Stimulated activated CD4-positive, alpha-beta T cell treated with anti-CD3 and anti-CD28 coated beads, TNF-alpha, amount 100 ng/mL, for 48 hours (primary cell): ENCODE data around the gene DICER1.
A peak's percentile ranks its signal among the peaks of the same experiment; 100 is the strongest.

ENCODE experiments used
- DNase-seq, 3 donors: peaks; one replicate each; pipeline ENCODE4 v3.0.0-alpha.2; 2020; ENCODE audit warnings: low read depth in 3 of 3

Gene DICER1

DNA sequence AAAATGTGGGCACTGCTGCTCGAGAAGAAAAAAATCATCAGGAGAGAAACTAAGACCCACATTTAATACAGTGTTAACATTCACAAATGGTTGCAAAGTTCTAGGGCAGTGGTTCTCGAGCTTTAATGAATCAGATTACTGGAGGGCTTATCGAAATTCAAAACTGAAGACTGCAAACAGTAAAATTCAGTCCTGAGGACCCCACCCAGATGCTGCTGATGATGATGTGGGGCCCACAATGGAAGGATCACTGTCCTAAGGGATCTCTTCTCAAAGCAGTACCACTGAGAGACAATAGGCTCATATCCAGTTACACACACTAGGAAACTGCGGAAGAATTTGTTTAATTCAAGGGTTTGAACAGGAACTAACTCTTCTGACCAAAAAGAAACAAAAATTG is 31.4 kb downstream of the DICER1 start:
- no peak for DNase-seq

DNA sequence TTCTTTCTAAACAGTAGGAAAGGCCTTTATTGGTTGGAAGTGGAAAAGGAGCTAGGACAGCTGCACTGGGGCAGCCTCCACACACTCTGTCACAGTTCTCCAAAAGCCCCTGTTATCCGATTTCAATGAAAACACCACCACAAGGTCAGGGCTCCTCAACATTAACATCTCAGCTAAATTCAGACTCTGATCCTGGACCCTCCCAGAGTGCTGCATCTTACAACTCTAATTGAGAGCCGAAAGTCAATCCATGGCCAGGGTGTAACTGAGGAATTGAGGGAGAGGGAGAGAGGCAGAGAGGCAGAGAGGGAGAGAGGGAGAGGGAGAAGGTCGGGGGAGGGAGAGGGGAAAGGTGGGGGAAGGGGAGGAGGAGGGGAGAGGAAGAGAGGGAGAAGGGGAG is 32.1 kb downstream of the DICER1 start:
- no peak for DNase-seq

DNA sequence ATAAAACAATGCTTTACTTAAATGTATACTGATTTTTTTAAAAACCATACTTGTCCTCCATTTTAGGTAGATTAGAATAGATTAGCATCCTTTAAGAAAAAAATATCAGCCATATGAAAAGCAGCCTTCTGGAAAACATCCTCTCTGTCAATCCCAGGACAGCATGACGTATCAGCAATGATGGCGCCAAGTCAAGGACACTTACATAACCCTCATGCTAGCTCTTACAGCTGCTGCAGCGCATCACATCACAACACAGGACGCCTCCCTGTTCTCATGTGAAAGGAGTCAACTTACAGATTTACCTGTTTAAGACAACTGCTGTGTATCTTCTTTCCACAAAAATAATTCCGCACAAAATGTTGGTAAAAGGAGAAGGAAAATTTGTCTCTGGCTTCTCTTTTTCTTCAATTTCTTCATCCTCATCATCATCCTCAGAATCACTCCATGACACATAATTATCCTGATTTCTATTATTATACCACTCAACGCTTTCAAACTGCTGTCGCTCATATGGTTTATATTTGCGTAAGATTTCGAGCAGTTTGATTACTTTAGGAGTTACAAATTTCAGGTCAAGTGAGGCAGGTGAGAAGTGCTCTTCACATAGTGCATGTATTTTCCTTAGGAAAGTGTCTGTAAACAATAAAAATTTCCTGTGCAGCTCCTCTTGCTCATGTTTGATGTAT is 33.3 kb downstream of the DICER1 start:
- DNase-seq = no peak

DNA sequence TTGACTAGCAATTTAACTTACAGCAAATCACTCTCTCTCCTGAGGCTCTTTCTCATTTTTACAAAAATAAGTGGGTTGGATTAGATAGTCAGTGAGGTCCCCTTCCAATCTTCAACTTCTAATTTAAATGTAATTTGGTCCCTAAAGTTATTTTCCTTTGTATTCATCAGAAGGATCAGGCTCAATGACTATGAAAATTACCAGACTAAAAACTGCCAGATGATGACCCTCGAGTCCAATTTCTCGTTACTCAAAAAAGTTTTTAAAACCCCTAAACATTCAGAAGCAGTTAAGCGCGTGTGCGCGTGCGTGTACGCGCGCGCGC is 34.7 kb downstream of the DICER1 start:
- DNase-seq = no peak

DNA sequence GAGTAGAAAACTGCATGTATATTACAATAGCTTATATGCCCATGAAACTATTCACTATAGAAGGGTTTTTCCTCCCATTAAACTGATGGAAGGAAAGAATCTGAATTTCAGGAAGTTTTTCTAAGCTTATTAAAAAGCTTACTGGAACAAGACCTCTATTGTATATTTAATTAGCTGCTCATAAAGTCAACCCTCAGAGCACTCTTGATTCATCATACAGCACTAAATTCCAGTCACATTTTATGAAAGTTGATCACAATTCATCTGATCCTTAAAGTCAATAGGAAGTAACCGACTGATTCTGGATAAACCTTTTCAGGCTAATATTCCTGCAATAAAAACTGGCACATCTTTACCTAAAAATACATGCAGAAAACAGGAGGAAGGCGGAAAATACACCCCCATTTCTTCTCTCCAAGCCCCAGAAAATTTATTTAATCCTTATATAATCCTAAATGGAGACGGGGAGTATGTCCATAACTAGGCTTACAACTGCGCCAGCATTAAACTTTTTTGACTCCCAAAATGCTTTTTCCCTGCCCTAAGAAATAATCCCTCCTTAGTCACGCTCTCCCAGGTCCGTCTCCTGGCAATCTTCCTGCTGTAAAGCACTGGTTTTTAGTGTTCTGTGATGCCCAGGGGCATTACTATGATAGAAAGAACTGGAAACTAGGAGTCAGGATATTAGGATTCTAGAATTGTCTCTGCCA is 35.3 kb downstream of the DICER1 start:
- DNase-seq = no peak

DNA sequence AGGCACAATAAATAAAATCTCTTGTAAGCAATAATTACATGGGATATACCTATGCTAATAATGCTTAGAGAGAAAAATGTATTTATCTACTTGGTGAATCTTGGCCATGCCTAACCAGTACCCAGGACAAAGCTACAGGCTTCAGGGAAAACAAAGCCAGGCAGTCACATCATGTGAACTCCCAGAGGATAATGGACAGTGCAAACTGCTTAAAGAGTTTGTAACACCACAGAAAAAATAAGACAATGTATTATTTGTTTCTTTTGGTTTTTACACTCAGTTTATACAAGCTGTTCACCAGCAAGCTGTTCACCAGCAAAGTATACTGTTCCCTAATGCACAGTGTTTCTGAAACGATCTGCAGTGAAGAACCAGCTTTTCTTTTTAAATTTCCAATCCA is 38.0 kb downstream of the DICER1 start:
- no peak for DNase-seq

DNA sequence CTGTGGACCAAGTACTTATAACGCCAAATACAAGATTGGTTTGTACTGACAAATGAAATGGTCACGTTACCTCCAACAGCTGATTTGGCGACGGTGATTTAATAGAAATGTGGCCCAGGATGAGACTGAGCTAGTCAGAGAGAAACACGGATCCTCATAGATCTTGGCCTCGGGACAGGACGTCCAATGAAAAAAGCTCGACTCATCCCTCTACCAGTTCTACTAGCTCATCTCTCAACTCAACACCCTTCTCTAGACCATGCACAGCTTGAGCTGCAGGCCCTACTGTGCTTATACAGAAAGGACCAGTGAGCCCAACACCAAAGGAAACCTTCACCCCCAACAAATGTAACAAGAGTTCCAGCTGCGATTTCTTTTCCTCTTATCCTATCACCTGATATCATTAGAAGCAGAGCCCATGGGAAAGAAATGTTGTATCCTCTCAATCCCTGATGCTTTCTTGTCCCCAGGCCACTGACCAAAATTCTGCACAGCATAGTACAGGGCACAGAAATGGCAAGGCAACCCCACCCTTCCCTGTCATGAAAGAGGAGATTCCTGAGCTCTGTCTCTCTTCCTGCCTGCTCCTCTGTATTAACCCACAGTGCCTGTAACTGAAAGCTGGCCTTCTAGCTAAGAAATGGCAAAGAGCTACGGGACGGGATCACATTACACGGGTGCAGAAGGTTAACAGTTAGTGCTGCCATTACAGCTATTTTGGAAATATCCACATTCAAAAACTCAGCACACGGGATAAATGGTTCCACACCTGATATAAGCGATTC is 39.2 kb downstream of the DICER1 start:
- DNase-seq = no peak

DNA sequence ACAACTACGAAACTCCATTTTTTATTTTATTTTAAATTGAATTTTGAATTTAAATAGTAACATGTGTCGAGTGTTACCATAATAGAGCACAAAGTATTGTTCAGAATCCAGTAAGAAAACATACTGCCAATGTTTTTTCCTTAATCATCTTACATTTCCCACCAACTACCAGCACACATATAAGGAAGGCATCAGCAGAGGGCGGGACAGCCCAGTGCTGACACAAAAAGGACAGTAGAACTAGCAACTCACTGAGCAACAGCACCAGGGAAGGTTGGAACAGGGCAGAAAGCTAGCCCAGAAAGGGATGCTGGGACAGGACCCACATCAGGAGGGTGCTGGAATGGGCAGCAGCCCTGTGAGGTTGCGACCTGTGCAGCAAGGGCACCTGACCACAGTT is 43.9 kb downstream of the DICER1 start:
- no peak for DNase-seq

DNA sequence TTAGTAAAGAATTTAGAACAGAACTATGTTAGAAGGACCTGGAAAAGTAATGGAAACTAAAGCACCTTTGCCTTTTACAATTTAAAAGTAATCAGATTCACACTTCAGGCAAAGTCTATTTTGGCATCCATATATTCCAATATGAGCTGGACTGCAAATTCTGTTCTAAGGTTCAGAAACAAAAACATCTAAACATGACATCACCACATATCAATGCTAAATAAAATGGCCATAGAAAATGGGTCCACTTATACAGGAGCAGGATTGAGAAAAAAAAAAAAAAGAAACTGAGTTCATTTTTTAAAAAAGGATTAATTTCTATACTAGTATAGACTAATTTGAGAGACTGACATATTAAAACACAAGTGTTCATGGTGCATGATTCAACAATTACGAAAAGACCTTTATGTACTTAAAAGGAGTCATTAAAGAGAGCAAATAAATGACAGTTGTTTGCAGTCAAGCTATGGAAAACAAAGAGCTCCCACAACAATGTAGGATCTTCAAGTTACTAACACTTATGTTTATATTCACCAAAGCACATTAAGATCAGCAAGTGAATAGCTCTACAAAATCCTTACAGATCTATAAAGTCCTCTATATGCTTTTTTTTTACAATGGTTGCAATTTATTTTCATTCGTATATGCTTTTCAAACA is 45.7 kb downstream of the DICER1 start:
- DNase-seq = no peak

DNA sequence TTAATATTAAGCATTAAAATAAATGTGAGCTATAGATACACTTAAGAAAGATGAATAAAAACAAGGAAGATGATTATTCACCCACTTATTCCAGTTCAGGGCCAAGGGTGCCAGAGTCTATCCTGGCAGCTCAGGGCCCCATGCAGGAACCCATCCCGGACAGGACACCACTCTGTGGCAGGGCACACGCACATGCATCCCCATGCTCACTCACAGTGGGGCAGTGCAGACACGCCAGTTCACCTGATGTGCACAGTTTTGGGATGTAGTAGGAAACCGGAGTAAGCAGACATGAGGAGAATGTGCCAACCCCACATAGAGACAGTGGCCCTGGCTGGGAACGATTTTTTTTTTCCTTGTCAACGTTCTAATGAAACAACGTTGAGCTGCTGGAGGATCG is 47.2 kb downstream of the DICER1 start:
- DNase-seq = no peak

DNA sequence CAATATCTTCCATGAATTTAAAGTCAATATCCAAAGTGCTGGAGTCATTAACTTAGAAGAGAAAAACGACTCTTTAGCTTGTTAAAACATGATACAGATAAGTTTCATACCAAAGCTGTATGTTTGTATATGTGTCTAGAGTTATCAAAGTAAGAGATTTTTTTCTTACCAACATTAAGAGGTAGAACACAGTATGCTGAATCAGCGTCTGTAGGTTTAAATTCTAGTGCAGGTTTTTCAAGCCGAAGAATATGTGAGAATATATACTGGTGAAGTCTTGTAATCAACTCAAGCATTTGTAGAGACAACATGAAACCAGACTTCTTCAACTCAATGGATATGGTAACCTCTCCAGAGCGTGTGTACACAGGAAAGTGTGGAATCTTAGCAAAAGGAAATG is 49.6 kb downstream of the DICER1 start:
- no peak for DNase-seq

DNA sequence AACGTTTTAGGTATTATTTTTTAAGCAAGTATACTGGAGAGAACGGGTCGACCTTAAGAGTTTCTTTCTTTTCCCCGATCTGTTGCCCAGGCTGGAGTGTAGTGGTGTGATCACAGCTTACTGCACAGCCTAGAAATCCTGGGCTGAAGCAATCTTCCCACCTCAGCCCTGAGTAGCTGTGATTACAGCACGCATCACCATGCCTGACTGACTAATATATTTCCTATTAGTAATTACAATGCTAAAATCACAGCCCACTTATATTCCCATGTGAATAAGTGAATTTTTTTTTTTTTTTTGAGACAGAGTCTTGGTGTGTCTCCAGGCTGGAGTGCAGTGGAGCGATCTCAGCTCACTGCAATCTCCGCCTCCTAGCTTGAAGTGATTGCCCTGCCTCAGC is 50.4 kb downstream of the DICER1 start:
- DNase-seq = no peak

DNA sequence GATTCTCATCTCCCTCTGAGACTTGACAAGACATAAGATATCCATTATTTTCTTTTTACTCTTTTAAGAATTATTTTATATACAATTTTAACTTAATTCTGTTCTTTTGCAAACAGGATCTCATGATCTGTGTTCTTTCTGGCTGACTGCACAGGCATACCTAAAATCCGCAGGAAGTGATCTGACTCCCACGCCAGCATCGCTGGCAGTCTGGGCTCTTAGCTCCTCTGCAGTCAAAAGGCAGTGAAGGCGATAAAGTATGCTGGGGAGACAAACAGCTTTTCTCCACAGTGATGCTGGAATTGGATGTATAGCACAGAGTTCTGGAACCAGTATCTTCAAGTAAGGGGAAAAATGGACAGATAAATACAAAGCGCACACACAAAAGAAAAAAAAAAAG is 52.4 kb downstream of the DICER1 start:
- no peak for DNase-seq

DNA sequence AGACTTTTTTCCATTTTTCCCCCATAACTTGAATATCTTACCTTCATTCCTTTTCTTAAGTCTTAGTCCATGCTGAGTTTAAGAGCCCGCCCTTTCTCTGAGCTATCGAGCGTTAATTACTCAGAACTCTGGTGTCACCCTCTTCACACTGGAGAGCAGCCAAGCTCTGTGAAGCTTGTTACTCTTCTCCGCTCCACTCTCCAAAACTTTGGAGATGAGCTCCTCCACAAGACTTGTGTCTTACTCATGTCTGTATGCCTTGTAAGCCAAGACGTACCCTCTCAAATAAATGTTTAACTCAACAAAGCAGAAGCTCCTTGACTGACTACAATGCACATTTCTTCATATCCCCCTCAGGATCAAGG is 54.7 kb downstream of the DICER1 start:
- no peak for DNase-seq

DNA sequence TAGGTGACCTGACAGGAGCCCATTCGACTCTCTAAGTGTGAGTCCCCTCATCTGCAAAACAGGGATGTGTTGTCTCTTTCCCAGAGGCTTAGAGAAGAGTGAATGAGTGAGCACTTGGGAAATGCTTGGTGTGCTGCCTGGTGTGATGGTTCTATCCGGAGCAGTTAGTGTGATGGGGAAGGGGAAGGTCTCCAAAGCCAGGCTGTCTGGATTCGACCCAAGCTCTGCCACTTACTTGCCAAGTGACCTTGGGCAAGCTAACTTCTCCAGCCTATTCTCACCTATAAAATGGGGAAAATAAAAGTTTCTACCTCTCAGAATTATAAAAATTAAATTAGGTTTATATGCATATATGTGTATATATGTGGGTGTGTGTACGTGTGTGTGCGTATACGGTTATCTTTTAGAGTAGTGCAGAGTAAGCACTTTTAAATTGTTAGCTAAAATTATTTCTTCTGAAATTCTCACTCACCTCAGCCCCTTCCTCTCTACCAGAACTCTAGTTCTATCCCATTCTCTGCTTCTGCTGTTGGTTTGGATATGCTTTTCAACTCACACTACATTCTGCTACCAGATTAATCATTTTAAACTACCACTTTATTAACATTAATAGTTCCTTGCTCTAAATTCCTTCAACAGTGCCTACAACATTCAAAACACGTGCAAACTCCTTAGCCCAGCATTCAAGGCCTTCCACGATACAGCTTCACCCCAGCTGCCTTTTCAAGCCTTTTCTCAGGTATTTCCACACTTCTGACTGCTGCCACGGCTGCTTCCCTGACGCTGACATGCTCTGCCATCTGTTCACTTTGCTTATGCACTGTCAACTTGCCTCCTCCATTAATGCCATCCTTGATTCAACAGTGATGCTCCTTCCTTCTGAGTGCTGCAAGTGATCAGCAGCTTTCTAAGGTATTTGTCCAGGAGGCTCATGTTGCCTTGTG is 55.3 kb downstream of the DICER1 start:
- no peak for DNase-seq

DNA sequence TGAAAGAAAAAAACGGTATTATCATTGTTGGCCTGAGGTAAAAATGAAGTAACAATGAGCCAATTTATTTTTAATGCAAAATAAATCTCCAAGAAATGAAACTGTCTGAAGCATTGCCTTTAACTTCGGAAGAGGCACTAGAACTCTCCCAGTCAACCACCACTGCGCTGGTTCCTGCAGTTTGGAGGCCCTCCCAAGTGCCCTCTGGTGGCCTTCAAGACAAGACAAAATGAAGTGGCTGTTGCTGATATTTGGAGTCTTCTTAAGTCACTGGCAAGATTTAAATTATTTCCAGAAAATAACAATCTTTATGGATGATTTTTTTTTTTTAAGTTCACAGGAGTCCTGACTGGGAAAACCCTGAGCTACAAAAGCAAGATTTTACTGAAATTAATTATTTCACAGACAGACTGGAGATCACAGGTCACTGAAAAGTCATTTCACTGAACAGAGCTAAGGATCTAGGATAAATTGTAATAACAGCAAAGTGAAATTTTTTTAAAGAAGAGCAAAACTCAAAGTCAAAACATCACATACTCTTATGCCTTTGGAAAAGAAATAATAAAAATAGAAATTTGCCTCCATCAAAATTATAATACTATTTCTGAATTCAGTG is 58.2 kb downstream of the DICER1 start:
- peak in 1 of 3 donors; percentile 4 for DNase-seq

DNA sequence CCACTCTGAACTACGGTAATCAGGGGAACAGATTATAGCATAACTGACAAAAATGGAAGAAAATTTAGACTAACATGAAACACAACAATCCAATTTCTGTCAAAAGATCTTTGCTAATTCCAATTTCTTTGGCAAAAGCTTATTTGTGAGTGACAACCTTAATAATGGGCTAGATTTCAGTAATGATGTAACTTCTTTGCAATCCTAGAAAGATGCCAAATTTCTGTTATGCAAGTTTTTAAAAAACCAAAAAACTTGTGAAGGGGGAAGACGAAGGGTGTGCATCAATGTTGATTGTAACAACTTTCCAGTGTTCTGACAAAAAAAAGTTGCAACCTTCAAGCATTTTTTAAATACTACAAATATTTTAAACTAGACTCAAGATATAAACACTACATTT is 59.9 kb downstream of the DICER1 start:
- DNase-seq = no peak

DNA sequence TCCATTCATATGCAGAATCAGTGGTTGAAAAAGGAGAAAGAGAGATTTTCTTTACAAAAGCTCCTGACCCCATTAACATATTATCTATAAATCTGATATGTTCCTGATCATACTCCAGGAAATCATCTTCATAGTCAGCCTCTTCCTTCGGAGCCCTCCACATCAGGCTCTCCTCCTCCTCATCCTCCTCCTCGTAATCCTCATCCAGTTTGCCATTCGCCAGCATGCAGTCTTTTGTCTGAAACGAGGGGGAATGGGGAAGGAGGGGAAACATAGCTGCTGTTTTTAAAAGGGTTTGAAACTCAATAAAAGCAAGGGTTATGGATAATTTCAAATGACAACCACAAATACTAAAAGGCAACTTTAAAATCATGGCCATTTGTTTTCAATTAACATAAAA is 60.9 kb downstream of the DICER1 start:
- DNase-seq = no peak

DNA sequence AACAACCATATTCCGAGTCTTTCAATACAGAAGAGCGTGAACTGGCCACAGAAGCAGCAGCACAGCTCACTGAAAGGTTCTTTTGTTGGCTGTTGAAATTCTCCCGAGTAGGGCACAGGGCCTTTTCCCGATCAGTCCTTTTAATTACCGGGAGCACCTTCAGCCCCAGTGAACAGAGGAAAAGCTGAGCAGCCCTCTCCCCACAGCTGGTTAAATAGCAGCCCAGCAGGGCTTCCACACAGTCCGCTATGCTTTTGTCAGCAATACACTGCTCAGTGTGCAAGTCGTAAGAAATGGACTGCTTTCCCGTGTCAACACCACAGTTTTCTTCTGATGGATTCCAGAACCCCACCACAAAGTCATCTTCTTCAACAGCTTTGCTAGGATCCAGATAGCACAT is 61.3 kb downstream of the DICER1 start:
- no peak for DNase-seq

DNA sequence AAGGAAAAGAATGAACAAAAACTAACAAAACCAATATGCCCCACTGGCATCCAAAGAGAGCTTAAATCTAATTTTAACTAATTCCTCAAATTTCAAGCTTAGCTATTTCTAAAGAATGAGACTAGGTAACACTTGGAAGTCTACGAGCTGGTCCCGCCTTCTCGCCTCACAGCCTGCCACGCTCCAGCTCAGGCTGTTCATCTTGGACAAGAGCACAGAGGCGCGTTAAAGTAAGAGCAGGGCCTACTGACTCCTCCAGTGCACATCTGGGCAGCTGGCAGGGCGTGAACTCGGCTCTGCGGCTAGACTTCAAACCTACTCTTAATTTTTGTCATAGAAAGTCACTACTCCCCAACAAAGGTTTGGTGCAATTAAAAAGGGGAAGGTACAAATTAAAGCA is 64.6 kb downstream of the DICER1 start:
- no peak for DNase-seq

DNA sequence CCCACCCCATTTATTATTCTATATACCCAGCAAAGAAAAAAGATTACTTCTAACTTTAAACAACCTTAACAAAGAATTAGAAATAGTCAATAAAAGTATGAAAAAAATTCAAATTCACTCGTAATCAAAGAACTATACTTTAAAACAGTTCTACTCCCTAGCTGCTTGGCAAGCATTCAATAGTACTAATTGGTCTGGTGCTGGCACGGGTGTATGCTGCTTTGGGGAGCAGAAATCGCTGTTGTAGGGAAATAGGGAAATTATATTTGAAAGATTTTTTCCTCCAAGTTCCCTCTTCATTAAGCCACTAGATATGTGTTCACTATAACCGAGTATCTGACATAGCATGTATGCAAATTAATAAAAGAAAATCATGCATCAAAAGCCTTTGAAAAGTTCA is 65.7 kb downstream of the DICER1 start:
- no peak for DNase-seq
